Heart left ventricle (tissue), 16 donors: Measurements from ENCODE around the gene NAA25. TPM values are rescaled to one million over a fixed set of nuclear protein-coding genes. Genes with fewer than 3 reads are reported as not detected.
"Not testable (repeated sequence)": the region's sequence is repeated elsewhere in the genome, so short reads cannot be mapped to it uniquely, and the experiment has no call there.

ENCODE experiments used
- ATAC-seq, 4 donors: fragments of 200-7000 bp; cut with Tn5 transposase; one replicate each; pipeline ENCODE4 v1.9.1; 2020 to 2022; ENCODE audit warnings: moderate library complexity in 4 of 4, mild to moderate bottlenecking in 3 of 4, moderate number of reproducible peaks in 1 of 4
- DNase-seq, 5 donors: peaks; one replicate each; pipeline ENCODE4 v3.0.0-alpha.2; 2020
- H3K27ac ChIP-seq, 12 donors: fragments of 200-600 bp; sonication (generic) in 4 of 12; one replicate each; pipeline versions ENCODE4 v1.5.0 to v1.8.0; 2016 to 2022; ENCODE audit warnings: mild to moderate bottlenecking in 2 of 12
- H3K27me3 ChIP-seq, 9 donors: fragments of 200-600 bp; sonication (generic) in 2 of 9; one replicate each; pipeline versions ENCODE4 v1.5.1 to v1.8.0; 2016 to 2022; ENCODE audit warnings: mild to moderate bottlenecking in 3 of 9
- H3K36me3 ChIP-seq, 9 donors: fragments of 200-600 bp; sonication (generic) in 2 of 9; one replicate each; pipeline versions ENCODE4 v1.5.0 to v1.8.0; 2018 to 2022; ENCODE audit warnings: mild to moderate bottlenecking in 2 of 9
- H3K4me1 ChIP-seq, 12 donors: fragments of 200-600 bp; sonication (generic) in 4 of 12; one replicate each; pipeline versions ENCODE4 v1.5.0 to v1.8.0; 2016 to 2022; ENCODE audit warnings: mild to moderate bottlenecking in 3 of 12
- H3K4me3 ChIP-seq, 12 donors: fragments of 200-600 bp; sonication (generic) in 4 of 12; one replicate each; pipeline versions ENCODE4 v1.5.0 to v1.8.0; 2017 to 2022; ENCODE audit warnings: mild to moderate bottlenecking in 9 of 12, moderate library complexity in 4 of 12
- H3K9me3 ChIP-seq, 12 donors: fragments of 200-600 bp; sonication (generic) in 4 of 12; one replicate each; pipeline versions ENCODE4 v1.5.0 to v1.8.0; 2016 to 2022; ENCODE audit warnings: mild to moderate bottlenecking in 1 of 12
- CTCF ChIP-seq, 12 donors: fragments of 200-600 bp; sonication (generic) in 4 of 12; IDR thresholded peaks; one replicate each; pipeline versions ENCODE4 v1.5.0 to v1.8.0; 2018 to 2022; ENCODE audit warnings: antibody characterized with exemption in 12 of 12, mild to moderate bottlenecking in 5 of 12
- POLR2A ChIP-seq, 2 donors: fragments of 450-650 bp; IDR thresholded peaks; one replicate each; pipeline ENCODE4 v1.6.1; 2017; ENCODE audit warnings: antibody characterized with exemption in 2 of 2, mild to moderate bottlenecking in 2 of 2, moderate library complexity in 2 of 2
- WGBS, 4 donors: extraction: QIAGEN DNeasy Blood & Tissue Kit in 2 of 4; methylation state at CpG; one replicate each; pipeline versions ENCODE4 v1.1.5 to v1.1.7; 2013 to 2018; 5-methylcytosine and 5-hydroxymethylcytosine counted together
- intact Hi-C, 10 donors: fragments of 100-400 bp; cut with DNase I; formaldehyde crosslinking; loops; one replicate each; pipeline versions ENCODE4 v1.11.1 to v1.14.2; 2022
- polyA plus RNA-seq, 2 donors: library from polyadenylated mRNA; stranded (reverse); fragments of 200-250 nt; gene quantifications; one replicate each; pipeline ENCODE4 v1.2.3, GENCODE V29; 2013
- total RNA-seq, 9 donors: library from RNA; depleted of rRNA in 2 of 9; stranded (reverse); fragments of >200 nt in 2 of 9; fragmentation: NEBNext Ultra II Directional in 3 of 9; extraction: Animal tissue kit (Norgen Biotek cat#: 25700) in 3 of 9; gene quantifications; one replicate each; pipeline versions ENCODE4 v1.1.0 to v1.2.4, GENCODE V29; 2016 to 2023
- donor health status: ischemic (EF 13 %, LVEDD 7.1; RV severe dilation, severe dysfunction).
- donor health status: healthy with polysubstance abuse.
- donor health status: DM: no; HTN: yes; CAD: no.
- donor health status: DM: no; HTN: no; CAD: no.
- donor health status: ischemic (EF 25% LVEDD 6.9; RV normal size, moderate dysfunction).
- donor health status: ischemic (EF 25% LVEDD 5.7; RV mildly dilated, moderate dysfunction).
- donor health status: healthy.
- donor health status: DM: yes; HTN: yes; CAD: no.
- donor health status: ischemic (EF 35%, LVEDD 5.7; RV mildly dilated, moderate dysfunction).
- donor health status: nonischemic (EF 11% LVEDD 7.7; RV severe dilation, severe dysfunction).
- donor health status: DM: yes; HTN: yes; CAD: no.
- donor health status: PGD.
- donor health status: ischemic (EF 29% LVEDD 5.4; RV normal size, mild dysfunction).
- donor health status: nonischemic (EF 23%, LVEDD 6.1; RV moderate dilation, normal function).

NAA25 gene
- total and polyA plus RNA-seq, 11 donors: 5.0 to 25.9 (median 14.4) TPM

GRCh38 chr12:112012775-112013600 is 95.6 kb downstream of the NAA25 start, which contains the start of the genes ERP29 and TMEM116:
TSS of gene ERP29 (plus strand) at chr12:112013426. CDS start at chr12:112013466, 40 bp downstream.
TSS of gene TMEM116 (minus strand) at chr12:112013165. CDS start at chr12:112005270, 7,895 bp downstream.
- no peaks in the 10 kb centered on the region for H3K27me3 ChIP-seq
- peak within 1 kb of the TSS; percentile 86 to 98 (median 95) for H3K27ac ChIP-seq
- peaks cover 0 to 43% (median 25%) of the 10 kb centered on the region in 12 donors for H3K4me1 ChIP-seq
- ATAC-seq (peak; percentile 93 to 95 (median 94)), DNase-seq (peak; percentile 99 to 100 (median 100))
- 0 to 1% (median 0%) methylated on average over 30 to 67 of the region's 67 CpGs for WGBS, 4 donors
- peak within 1 kb of the TSS; percentile 78 to 100 (median 92) for H3K4me3 ChIP-seq
- intact Hi-C loops: loop anchor here in 7 of 10 donors (2.0 to 10.0 kb wide), 5 partner anchors 61 to 170 kb away; partner anchors contain the start of genes MAPKAPK5 (in 1 of the 7) and TRAFD1 (in 1 of the 7)
- TF ChIP-seq CTCF (IDR thresholded peaks at IDR 0.05) (peak; percentile 41 to 72 (median 56)), POLR2A (IDR thresholded peaks at IDR 0.05) (peak; percentile 76 to 86)
- H3K9me3 ChIP-seq: no peaks in the 10 kb centered on the region
- peaks cover 0 to 21% (median 10%) of the 10 kb centered on the region in 9 donors for H3K36me3 ChIP-seq

DNA sequence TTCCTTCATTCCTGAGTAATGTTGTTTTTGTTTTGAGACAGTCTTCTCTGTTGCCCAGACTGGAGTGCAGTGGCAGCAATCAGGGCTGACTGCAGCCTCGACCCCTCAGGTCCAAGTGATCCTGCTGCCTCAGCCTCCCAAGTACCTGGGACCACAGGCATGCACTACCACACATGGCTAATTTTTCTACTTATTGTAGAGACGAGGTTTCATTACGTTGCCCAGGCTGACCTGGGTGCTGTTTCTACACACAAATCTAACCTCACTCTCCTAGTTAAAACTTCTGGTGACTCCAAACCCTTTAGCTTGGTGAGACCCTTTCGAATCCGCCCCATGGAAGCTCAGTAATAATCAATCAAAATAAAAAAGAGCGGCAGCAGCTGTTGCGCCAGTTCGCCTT is 96.9 kb downstream of the NAA25 start:
- Histone ChIP-seq H3K27me3 (no peaks in the 10 kb centered on the region), H3K27ac (peak overlapping the region in 2 of 12 donors; percentile 95 to 98), H3K4me3 (peak overlapping the region in 9 of 12 donors; percentile 78 to 100 (median 90)), H3K9me3 (no peaks in the 10 kb centered on the region), H3K4me1 (peaks cover 0 to 42% (median 25%) of the 10 kb centered on the region in 12 donors), H3K36me3 (peaks cover 0 to 14% (median 7%) of the 10 kb centered on the region in 9 donors)
- no peak for ATAC-seq
- 93 to 96% (median 95%) methylated on average over 8 of the region's 8 CpGs for WGBS, 4 donors
- TF ChIP-seq POLR2A (IDR thresholded peaks at IDR 0.05): no peak
- TF ChIP-seq CTCF (IDR thresholded peaks at IDR 0.05): no peak
- no peak for DNase-seq
- intact Hi-C loops: loop anchor here in 7 of 10 donors (2.0 to 10.0 kb wide), 5 partner anchors 59 to 169 kb away; partner anchors contain the start of genes MAPKAPK5 (in 1 of the 7) and TRAFD1 (in 1 of the 7)

DNA sequence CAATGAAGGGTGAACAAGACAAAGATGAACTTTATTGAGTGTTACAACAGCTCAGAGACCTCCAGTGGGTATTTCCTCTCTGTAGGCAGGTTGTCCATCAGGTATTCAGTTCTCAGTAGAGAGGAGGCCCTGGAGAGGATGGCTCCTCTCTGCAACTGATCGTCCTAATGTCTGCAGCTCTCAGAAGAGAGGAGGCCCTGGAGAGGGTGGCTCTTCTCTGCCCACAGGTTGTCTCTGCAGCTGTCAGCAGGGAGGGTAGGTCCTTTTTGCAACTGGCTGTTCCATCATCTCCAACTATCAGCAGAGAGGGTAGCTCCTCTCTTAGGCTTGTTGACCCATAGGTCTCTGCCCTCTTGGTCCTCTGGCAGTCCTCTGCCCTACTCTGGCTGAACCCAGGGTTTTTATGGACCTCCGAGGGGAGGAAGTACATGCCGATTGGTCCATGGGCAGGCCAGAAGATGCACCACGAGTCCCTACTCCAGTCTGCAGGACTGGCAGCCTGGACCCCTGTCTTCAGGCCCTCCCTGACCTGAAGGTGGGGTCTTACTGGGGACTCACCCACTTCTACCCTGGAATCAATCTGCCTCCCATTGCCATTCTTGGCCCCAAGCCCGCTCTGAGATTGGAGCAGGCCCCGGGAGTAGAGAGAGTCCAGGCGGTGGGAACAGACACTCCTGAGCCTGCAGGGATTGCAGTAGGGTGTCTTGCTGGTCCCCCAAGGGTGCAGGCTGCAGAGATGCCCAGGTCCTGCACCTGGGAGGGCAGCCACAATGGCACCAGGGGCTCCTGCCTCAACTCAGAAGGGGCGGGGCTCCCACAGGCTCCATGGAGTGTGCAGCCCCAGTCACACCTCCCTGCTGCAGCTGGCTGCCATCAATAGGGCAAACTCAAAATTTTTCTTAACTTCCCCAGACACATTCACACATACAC is 97.9 kb downstream of the NAA25 start:
- intact Hi-C loops: loop anchor here in 5 of 10 donors (5.0 to 10.0 kb wide), 3 partner anchors 58 to 114 kb away; partner anchors contain the start of gene TRAFD1 (in 1 of the 5)
- H3K27me3 ChIP-seq: no peaks in the 10 kb centered on the region
- peaks cover 0 to 43% (median 25%) of the 10 kb centered on the region in 12 donors for H3K4me1 ChIP-seq

DNA sequence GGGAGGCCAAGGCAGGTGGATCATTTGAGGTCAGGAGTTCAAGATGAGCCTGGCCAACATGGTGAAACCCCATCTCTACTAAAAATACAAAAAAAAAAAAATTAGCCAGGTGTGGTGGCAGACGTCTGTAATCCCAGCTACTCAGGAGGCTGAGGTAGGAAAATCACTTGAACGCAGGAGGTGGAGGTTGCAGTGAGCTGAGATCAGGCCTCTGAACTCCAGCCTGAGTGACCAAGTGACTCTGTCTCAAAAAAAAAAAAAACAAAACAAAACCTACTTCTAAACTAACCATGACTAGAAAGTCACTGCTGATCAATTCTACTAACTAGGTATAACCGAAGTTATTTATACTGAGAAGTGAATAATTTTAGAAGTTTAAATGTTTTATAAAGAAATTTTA is 99.0 kb downstream of the NAA25 start:
- H3K4me3 ChIP-seq, ATAC-seq, intact Hi-C loops, DNase-seq, H3K9me3 ChIP-seq, H3K27me3 ChIP-seq, H3K27ac ChIP-seq, H3K36me3 ChIP-seq: not testable (repeated sequence)
- peaks cover 0 to 39% (median 21%) of the 10 kb centered on the region in 12 donors for H3K4me1 ChIP-seq
- WGBS, 4 donors: 88 to 91% (median 90%) methylated on average over 3 of the region's 3 CpGs

More for the DNA sequence above, 97.9 kb downstream of the NAA25 start:
- Histone ChIP-seq H3K36me3 (peaks cover 0 to 4% (median 0%) of the 10 kb centered on the region in 9 donors), H3K27ac (no peak overlapping the region), H3K9me3 (no peaks in the 10 kb centered on the region), H3K4me3 (no peak overlapping the region)
- ATAC-seq (no peak), DNase-seq (peak in 1 of 5 donors; percentile 32)
- TF ChIP-seq POLR2A (IDR thresholded peaks at IDR 0.05) (no peak), CTCF (IDR thresholded peaks at IDR 0.05) (no peak)
- 73 to 91% (median 81%) methylated on average over 7 to 8 of the region's 8 CpGs for WGBS, 4 donors
